Activated T-cell treated with anti-CD3 and anti-CD28 coated beads, Interleukin-2, amount 50 U/mL, for 24 hours (primary cell): ENCODE results near the gene GNG7.
"Not testable (repeated sequence)": the region's sequence is repeated elsewhere in the genome, so short reads cannot be mapped to it uniquely, and the experiment has no call there.

Experiments
- DNase-seq: peaks from one replicate; pipeline ENCODE4 v3.0.0-alpha.2; 2020
- H3K27ac Mint-ChIP-seq: 2 replicates; pipeline ENCODE4 v1.8.0; 2020; ENCODE audit warnings: mild to moderate bottlenecking, mixed read lengths
- H3K27me3 Mint-ChIP-seq: 2 replicates; pipeline ENCODE4 v1.8.0; 2020; ENCODE audit warnings: mixed read lengths
- H3K36me3 Mint-ChIP-seq: 2 replicates; pipeline ENCODE4 v1.8.0; 2020; ENCODE audit warnings: low read depth, mixed read lengths
- H3K4me1 Mint-ChIP-seq: 2 replicates; pipeline ENCODE4 v1.8.0; 2020; ENCODE audit warnings: low read depth, mixed read lengths
- H3K4me3 Mint-ChIP-seq: 2 replicates; pipeline ENCODE4 v1.8.0; 2020; ENCODE audit warnings: mild to moderate bottlenecking, moderate library complexity, mixed read lengths
- H3K9me3 Mint-ChIP-seq: 2 replicates; pipeline ENCODE4 v1.8.0; 2020; ENCODE audit warnings: mixed read lengths

GNG7 gene

DNA sequence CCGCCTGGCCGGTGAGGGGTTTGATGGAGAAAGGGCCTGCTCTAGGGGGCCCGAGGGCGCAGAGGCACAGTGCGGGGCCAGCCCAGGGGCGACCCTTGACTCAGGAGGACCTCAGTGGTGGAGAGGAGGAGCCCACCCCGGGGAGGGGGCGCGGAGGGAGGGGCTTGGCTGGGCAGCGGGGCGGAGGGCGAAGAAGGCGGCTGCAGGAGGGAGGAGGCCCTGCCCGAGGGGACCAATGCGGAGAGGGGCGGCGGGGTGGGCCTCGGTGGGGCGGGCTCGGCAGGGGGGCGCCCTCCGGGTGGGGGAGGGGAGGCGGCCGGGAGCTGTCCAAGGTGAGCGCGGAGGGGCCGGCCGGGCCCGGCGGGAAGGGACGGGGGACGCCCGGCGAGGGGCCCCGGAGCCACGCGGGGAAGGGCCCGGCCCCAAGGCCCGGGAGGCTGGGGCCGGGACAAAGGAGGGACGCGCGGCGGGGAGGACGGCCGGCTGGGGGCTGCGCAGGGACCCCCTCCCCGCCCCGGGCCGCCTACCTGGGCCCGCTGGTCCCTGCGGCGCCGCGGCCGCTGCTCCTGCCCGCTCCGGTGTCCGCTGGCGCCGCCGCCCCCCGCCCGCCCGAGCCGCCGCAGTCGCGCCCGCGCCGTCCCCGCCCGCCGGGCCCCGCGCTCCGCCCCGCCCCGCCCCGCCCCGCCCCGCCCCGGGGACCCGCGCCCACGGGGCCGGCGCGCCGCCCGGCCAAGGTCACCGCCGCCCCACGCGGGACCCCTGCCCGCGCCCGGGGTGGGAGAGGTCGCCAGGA, 18.5 kb upstream of the GNG7 start, which contains the start of gene DIRAS1:
Gene DIRAS1 (minus strand): TSS at position 596 of the 793 bp plus-strand sequence. CDS start 3,566 bp downstream, outside the sequence.
- H3K4me1 Mint-ChIP-seq: peaks cover 9% of the 10 kb centered on the region
- no peak for DNase-seq

DNA sequence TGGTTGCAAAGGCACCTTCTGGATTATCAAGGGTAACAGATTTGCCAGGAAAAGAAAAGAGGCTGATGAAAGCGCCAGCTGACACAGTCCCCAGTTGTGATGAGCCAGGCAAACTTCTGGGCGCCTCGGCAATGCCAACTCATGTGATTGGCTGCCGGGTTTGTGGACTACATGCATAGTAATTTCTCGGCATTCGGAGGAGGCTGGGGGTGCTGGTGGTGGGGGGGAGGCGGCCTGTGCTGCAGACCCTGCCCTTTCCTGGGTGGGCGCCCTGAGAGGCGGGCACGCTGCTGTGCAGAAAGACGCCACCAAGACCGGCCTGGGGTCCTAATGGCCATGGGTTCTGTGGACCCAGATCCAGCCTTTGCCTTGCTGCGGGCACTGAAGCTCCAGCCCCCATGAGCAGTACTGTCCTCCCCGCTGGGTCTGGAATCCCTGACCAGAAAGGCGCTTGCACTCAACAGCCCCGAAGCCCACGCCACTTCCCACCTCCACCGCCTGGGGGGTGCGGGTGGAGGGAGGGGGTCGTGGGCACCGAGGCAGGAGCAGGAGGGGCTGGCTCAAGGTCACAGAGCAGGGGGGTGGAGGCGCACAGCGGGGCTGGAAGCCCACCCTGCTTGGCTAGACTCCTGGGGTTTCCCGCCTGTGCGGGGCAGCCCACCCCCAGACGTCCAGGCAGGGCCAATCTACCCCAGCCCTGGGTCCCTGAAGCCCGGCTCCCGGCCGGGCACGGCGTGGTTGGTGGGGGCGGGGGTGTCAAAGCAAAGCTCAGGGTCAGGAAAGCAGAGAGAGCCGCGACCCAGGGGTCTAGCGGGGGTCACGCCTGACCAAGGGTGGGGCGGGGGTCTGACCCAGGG, 17.7 kb upstream of the GNG7 start:
- DNase-seq: no peak
- H3K36me3 Mint-ChIP-seq: no peaks in the 10 kb centered on the region
- H3K4me1 Mint-ChIP-seq: peaks cover 9% of the 10 kb centered on the region
- peaks cover 6% of the 10 kb centered on the region for H3K9me3 Mint-ChIP-seq
- no peak overlapping the region for H3K27ac Mint-ChIP-seq
- peak overlapping the region; percentile 44 for H3K4me3 Mint-ChIP-seq
- H3K27me3 Mint-ChIP-seq: peaks cover 38% of the 10 kb centered on the region

More for the DNA sequence above, 18.5 kb upstream of the GNG7 start, which contains the start of gene DIRAS1:
- Mint-ChIP-seq H3K27me3 (peaks cover 46% of the 10 kb centered on the region), H3K4me3 (peak within 1 kb of the TSS; percentile 62), H3K27ac (no peak within 1 kb of the TSS), H3K36me3 (no peaks in the 10 kb centered on the region), H3K9me3 (no peaks in the 10 kb centered on the region)

DNA sequence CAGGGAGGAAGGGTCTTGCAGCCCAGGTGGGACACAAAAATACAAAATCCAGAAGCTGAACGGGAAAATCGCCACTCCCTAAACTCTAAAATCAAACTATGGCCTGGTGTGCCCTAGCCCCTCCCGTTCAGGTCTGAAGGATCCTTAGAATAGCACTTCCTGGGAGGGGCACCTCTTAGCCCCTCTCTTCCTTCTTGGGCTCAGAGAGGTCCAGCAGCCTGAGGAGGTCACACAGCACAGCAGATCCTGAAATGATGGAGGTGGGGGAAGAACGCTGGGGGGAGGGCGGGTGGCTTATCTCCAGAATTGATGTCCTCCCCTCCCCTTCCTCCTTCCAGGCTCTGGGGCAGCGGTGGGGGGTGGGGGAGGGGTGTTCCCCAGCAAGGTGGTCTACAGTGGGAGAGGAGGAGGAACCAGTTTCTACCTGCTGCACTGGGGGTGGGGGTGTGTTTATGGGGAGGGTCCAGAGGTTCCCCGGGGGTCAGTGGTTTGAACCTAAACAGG, 16.8 kb upstream of the GNG7 start:
- Mint-ChIP-seq H3K4me1 (peaks cover 9% of the 10 kb centered on the region), H3K4me3 (no peak overlapping the region), H3K36me3 (no peaks in the 10 kb centered on the region), H3K27ac (no peak overlapping the region), H3K27me3 (peaks cover 36% of the 10 kb centered on the region), H3K9me3 (peaks cover 6% of the 10 kb centered on the region)
- no peak for DNase-seq

DNA sequence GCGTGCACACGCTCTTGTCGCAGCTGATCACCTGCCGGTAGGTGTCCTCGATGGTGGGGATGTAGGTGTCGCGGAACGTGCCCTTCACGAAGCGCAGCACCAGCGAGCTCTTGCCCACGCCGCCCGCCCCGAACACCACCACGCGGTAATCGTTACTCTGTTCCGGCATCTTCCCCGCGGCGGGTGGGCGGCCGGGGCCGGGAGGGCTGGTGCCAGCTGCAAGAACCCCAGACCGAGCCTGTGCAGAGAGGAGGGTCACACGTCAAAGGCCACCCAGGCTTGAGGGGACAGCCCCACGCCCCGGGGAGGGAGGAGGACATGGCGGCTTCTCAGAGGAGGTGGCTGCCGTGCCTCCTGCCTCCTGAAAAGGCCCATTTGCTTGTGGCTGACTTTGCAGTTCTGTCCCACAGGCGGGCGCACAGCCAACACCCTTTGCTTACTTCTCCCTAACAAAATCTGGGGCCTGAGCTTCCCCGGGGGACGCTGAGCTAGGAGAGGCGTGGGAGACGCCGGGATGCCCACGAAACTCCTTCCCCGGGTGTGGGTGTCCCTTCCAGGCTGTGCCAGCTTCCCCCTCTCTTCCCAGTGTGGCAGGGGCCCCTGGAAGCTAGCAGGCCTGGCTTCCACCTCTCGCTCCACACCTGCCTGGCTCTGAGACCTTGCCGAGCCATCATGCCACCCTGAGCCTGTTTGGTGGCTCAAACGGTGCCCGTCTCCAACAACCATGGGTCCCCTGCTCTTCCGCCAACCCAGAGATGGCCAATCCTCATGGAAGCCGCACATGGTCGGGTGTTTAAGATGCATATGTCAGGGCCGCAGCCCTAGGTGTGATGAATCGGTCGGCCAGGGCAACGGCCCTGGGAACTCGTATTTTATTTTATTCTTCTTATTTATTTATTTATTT, 15.4 kb upstream of the GNG7 start:
- Mint-ChIP-seq H3K36me3 (no peaks in the 10 kb centered on the region), H3K27me3 (peaks cover 30% of the 10 kb centered on the region), H3K27ac (no peak overlapping the region), H3K9me3 (peaks cover 6% of the 10 kb centered on the region), H3K4me1 (peaks cover 9% of the 10 kb centered on the region), H3K4me3 (no peak overlapping the region)
- DNase-seq: no peak

DNA sequence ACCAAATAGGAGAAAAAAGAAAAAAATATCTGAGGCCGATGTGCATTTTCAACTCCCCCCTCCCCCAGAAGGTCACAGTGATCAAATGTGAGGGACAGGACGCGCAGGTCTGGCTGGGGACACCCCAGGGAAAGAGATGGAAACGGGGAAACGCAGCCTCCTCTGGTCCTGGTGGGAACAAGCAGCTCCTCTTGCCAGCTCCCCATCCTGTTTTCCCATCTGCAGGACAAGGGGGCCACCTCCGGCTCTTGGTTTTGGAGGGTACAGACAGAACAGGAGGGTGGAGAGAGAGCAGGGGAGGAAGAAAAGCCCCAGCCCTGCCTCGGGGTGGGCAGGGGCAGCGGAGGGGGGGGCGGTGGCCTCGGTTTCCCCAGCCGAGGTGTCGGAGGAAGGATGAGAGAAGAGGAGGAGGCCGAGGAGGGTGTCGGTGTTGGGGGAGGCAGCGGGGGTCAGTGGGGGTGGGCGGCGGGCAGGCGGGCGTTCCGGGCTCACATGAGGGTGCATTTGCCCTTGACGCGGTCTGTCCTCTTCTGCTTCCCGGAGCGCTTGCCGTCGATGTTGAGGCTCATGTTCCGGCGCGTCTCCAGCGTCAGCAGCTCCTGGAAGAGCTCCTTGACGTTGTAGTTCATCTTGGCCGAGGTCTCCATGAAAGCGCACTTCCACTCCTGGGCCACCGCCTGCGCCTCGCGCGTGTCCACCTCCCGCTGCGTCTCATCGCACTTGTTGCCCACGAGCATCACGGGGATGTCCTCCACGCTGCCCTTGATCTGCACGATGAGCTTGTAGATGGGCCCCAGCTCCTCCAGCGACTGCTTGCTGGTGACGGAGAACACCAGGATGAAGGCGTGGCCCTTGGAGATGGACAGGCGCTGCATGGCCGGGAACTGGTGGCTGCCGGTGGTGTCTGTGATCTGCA, 14.5 kb upstream of the GNG7 start:
- no peaks in the 10 kb centered on the region for H3K36me3 Mint-ChIP-seq
- no peak overlapping the region for H3K4me3 Mint-ChIP-seq
- no peak overlapping the region for H3K27ac Mint-ChIP-seq
- peaks cover 9% of the 10 kb centered on the region for H3K4me1 Mint-ChIP-seq
- peaks cover 21% of the 10 kb centered on the region for H3K27me3 Mint-ChIP-seq
- no peak for DNase-seq
- H3K9me3 Mint-ChIP-seq: peaks cover 6% of the 10 kb centered on the region

DNA sequence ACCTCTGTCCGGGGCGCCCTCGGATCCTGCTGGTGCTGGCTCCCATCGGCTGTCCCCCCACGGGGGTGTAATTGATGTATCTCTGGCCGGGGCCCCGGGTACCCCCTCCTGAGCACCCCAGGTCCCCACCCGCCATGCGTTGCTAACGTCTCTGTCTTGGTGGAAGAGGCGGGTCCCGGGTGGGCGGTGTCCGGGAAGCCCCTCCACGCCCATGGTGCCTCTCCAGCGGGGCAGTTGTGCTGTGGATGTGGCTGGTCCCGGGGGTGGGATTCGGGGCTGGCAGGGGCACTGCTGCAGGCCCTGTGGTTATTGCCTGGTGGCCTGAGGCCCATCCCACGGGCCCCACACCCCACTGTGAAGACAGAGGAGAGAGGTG, 13.8 kb upstream of the GNG7 start:
- DNase-seq: no peak
- Mint-ChIP-seq H3K4me1 (peaks cover 9% of the 10 kb centered on the region), H3K4me3 (no peak overlapping the region), H3K27me3 (peaks cover 16% of the 10 kb centered on the region), H3K9me3 (peaks cover 6% of the 10 kb centered on the region), H3K27ac (no peak overlapping the region), H3K36me3 (no peaks in the 10 kb centered on the region)

DNA sequence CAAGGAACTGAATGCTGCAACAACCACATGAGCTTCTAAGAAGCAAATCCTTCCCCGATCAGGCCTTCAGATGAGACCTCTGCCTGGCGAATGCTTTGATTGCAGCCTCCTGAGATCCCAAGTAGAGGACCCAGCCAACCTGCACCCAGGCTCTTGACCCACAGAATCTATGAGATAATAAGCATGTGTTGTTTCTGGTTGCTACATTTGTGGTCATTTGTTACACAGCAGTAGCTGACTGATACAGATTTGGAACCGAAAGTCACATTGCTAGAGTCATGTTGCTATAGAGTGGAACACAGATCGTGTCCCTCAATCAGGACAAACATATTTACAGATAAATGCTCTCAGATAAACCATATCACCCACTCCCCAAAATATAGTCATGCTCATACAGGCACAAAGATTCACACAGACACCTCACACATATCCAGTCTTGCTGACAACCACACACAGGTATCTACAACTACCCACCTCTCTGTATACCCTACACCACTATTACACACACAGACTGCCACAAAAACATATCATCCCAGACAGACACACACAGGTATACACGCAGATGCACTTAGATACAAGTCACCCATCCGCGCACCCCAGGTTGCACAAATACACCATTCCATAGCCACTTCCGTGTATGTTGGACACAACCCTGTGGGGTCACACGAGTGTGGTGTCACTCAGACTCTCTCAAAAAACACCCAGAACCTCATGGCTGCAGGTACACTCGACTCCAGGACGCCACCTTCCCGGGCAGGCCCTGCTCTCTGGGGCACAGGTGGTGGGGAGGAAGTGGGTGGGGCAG, 13.2 kb upstream of the GNG7 start:
- no peak for DNase-seq
- H3K4me1 Mint-ChIP-seq: peaks cover 12% of the 10 kb centered on the region
- peaks cover 6% of the 10 kb centered on the region for H3K9me3 Mint-ChIP-seq
- H3K27ac Mint-ChIP-seq: no peak overlapping the region
- no peaks in the 10 kb centered on the region for H3K36me3 Mint-ChIP-seq
- H3K4me3 Mint-ChIP-seq: no peak overlapping the region
- peaks cover 16% of the 10 kb centered on the region for H3K27me3 Mint-ChIP-seq

DNA sequence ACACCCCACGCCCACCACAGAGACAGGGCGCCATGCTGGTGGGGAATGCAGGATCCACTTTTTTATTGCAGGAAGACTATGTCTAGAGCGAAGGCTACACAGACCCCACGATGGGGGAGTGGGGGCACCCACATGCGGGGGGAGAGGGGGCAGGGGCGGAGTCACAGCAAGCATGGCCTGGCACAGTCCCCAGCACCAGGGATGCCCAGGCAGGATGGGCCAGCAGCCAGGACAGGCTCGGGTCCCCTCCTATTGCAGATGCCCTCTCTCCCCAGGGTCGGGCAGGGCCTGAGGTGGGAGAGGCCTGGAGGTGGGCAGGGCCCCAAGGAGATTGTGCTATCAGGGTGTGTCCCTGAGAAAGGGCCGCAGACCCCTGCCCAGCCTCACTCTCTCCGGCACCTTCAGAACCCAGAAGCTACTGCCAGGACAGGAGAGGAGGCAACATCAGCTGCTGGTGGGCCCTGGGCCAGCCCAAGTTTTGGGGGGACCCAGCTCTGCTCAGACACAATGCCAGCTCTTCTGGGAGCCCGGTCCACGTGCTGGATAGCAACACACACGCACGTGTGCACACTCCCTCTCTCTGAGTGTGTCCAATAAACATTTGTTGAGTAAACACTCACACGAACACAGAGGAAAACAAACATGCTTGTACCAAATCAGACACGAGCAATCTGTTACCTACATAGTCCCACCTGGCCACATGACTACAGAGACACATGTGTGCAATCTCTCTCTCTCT, 12.2 kb upstream of the GNG7 start:
- H3K9me3 Mint-ChIP-seq: peaks cover 6% of the 10 kb centered on the region
- DNase-seq: no peak
- H3K4me1 Mint-ChIP-seq: peaks cover 14% of the 10 kb centered on the region
- no peak overlapping the region for H3K27ac Mint-ChIP-seq
- H3K36me3 Mint-ChIP-seq: no peaks in the 10 kb centered on the region
- peaks cover 11% of the 10 kb centered on the region for H3K27me3 Mint-ChIP-seq
- no peak overlapping the region for H3K4me3 Mint-ChIP-seq

DNA sequence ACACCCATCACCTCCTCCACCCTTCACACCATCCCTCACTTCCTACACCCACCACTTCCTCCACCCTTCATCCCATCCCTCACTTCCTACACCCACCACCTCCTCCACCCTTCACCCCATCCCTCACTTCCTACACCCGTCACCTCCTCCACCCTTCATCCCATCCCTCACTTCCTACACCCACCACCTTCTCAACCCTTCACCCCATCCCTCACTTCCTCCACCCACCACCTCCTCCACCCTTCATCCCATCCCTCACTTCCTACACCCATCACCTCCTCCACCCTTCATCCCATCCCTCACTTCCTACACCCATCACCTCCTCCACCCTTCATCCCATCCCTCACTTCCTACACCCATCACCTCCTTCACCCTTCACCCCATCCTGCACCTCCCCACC, 11.6 kb upstream of the GNG7 start:
- H3K27me3 Mint-ChIP-seq: not testable (repeated sequence)

DNA sequence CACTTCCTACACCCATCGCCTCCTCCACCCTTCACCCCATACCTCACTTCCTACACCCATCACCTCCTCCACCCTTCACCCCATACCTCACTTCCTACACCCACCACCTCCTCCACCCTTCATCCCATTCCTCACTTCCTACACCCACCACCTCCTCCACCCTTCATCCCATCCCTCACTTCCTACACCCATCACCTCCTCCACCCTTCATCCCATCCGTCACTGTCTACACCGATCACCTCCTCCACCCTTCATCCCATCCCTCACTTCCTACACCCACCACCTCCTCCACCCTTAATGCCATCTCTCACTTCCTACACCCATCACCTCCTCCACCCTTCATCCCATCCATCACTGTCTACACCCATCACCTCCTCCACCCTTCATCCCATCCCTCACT, 10.7 kb upstream of the GNG7 start:
- H3K4me3 Mint-ChIP-seq, H3K9me3 Mint-ChIP-seq, H3K36me3 Mint-ChIP-seq, H3K27me3 Mint-ChIP-seq, H3K27ac Mint-ChIP-seq, DNase-seq: not testable (repeated sequence)
- H3K4me1 Mint-ChIP-seq: peaks cover 13% of the 10 kb centered on the region

More for the DNA sequence above, 11.6 kb upstream of the GNG7 start:
- not testable (repeated sequence) for DNase-seq, H3K27ac Mint-ChIP-seq, H3K36me3 Mint-ChIP-seq, H3K9me3 Mint-ChIP-seq, H3K4me3 Mint-ChIP-seq
- H3K4me1 Mint-ChIP-seq: peaks cover 13% of the 10 kb centered on the region

DNA sequence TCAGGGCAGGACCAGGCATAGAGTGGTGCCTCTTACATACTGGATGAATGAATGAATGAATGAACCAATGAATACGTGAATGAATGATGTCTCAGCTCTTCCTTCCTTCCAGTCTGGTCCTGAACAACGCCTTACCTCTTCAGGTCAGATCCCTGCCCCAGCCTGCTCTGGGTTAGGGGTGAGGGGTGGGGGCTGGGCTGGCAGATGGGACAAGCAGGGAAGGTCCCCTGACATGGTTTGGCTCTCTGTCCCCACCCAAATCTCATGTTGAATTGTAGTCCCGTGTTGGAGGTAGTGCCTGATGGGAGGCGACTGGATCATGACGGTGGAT, 9.3 kb upstream of the GNG7 start:
- no peak overlapping the region for H3K4me3 Mint-ChIP-seq
- H3K36me3 Mint-ChIP-seq: no peaks in the 10 kb centered on the region
- DNase-seq: no peak
- peaks cover 6% of the 10 kb centered on the region for H3K9me3 Mint-ChIP-seq
- H3K27ac Mint-ChIP-seq: no peak overlapping the region
- no peaks in the 10 kb centered on the region for H3K27me3 Mint-ChIP-seq
- peaks cover 13% of the 10 kb centered on the region for H3K4me1 Mint-ChIP-seq

DNA sequence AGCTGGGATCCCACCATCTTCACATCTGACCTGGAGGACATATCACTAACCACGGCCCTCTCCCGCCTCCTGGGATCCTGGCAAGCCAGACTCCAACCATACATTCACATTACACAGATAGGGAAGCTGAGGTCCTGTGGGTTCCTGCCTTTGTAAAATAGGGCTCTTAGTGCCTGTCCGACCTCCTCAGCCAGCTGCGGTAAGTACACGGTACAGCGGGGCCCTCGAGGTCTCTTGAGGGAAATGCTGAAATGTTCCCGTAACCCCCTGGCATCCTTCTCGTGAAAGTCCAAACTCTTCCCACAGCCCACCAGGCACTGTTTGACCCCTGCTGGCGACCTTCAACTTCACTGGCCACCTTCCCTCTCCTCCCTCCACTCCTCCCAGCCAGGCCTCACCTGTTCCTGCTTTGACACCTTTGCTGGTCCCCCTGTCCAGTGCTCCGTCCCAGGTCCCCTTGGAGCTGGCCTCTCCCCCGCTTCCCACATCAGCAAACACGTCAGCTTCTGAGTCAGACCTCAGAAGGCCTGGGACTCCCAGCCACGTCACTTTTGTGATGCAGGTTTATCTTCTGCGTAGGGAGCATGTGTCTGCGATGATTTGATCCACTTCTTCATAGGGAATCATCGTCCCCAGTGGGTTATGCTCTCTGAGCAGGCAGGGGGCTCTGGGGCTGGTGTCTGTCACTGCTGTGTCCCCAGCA, 8.8 kb upstream of the GNG7 start:
- no peak for DNase-seq
- no peak overlapping the region for H3K27ac Mint-ChIP-seq

More for the DNA sequence above, 8.8 kb upstream of the GNG7 start:
- H3K36me3 Mint-ChIP-seq: no peaks in the 10 kb centered on the region
- no peaks in the 10 kb centered on the region for H3K27me3 Mint-ChIP-seq
- H3K9me3 Mint-ChIP-seq: peaks cover 6% of the 10 kb centered on the region
- peaks cover 13% of the 10 kb centered on the region for H3K4me1 Mint-ChIP-seq
- H3K4me3 Mint-ChIP-seq: no peak overlapping the region
